Measurements from ENCODE around the gene BTAF1.
A peak's percentile ranks its signal among the peaks of the same experiment; 100 is the strongest.
"Not testable (repeated sequence)": the region's sequence is repeated elsewhere in the genome, so short reads cannot be mapped to it uniquely, and the experiment has no call there.

Gene BTAF1

DNA sequence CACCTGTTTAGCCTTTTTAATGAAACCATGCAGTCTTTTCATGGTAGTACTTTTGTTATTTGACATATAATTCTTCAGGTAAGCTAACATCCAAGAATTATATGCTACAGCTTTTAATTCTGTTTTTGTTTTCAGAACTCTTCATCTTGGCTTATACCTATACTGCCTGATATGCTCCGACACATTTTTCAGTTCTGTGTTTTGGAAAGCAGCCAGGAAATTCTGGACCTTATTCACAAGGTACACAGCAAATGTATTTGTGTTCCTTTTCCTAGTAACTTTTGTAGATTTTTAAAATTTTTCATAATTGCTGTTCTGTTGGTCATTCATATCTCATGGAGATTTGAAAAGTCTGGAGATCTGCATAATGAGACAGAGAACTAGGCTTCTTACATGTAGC, 56.7 kb downstream of the BTAF1 start:
- DNase-seq: no peak

DNA sequence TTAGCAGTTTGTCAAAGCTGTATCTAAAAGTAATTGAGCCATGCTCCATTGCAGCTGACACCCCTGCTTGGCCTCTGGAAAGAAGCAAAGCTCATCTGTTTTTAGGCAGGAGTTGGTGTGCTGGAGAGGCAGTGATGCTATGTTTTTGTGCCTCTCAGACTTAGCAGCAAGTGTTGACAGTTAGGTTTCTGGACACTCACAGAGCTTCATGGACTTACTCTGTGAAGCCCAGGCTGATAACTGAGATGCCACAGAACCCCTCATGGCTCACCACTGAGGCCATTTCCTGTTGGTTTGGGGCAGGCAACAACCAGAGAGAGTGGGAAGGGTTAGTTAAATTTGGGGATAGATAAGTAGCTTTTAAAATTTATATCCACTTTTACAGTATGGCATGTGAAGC, 59.8 kb downstream of the BTAF1 start:
- no peak for DNase-seq

DNA sequence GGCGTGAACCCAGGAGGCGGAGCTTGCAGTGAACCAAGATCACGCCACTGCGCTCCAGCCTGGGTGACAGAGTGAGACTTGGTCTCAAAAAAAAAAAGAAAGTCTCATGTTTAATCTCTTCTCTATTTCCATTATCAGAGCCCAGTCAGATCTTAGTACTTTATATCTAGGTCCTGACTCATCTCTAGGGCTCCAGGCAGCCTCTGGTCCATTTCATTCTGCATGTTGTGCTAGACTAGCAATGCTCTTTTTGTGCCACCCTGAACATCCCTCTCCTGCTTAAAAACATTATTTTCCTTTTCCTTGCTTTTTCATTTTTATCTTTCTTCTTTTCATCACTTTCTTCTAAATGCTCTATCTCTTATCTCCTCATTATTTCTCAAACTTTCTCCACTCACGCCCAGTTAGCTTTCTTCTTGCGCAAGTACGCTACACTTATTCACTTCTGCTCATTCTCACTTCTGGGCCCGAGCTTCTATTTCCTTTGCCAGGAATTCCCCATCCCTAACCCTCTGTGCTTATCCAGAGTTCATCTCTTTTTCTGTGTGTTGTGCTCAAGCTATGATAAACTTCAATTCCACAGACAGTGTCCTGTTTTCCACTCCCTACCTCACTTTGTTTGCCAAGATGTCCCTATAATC, 63.9 kb downstream of the BTAF1 start:
- no peak for DNase-seq

DNA sequence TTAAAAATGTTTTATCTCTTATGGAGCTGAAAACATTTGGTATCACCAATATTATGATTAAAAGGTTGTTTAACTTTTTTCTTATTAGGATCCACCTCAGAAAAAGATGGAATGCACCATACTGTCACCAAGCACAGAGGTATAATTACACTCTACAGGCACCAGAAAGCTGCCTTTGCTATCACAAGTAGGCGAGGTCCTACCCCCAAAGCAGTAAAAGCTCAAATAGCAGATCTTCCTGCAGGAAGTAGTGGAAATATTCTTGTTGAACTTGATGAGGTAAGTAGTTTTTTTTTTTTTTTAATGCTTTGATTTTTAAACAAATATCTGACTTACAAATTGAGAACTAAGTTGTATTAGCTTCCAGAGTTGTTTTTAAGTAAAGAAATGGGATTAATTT, 68.5 kb downstream of the BTAF1 start:
- no peak for DNase-seq

DNA sequence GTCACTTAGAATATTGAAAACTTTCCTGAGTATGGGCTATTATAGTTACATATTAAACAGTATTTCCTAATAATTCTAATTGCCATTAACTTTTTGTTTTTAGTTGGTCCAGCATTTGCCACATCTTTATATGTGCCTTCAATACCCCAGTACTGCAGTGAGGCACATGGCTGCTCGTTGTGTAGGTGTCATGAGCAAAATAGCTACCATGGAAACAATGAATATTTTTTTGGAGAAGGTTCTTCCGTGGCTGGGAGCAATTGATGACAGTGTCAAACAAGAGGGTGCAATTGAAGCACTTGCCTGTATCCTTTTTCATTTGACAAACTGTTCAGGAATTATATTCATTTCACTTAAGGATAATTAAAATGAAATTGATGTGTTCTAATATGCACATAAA, 72.7 kb downstream of the BTAF1 start:
- DNase-seq: no peak

DNA sequence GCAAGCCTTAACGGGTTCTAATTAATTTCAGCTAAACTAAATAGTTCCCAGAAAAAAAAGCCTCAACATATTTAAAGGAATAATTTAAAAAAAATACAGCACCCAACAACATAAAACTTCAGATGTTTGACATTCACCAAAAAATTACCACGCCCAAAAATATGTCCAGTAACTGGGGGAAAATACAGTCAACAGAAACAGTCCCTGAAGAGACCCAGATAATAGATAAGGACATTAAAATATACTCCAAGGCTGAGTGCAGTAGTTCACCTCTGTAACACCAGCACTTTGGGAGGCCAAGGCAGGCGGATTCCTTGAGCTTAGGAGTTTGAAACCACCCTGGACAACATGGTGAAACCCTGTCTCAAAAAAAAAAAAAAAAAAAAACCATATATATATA, 78.0 kb downstream of the BTAF1 start:
- DNase-seq: no peak

DNA sequence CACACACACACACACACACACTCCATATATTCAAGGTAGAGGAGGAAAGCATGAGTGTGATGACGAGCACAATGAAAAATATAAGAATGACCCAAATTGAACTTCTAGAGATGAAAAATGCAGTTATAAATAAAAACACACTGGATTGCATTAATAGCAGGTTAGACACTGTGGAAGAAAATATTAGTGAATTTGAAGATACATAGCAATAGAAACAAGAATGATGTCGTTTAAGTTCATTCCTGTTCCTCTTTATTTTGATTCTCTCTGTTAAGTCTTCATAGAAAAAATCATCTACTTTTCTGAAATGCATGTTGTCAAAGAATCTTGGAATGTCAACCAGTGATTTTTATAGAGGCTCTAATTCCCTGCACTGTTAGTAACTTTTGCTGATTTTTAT, 78.4 kb downstream of the BTAF1 start:
- no peak for DNase-seq

DNA sequence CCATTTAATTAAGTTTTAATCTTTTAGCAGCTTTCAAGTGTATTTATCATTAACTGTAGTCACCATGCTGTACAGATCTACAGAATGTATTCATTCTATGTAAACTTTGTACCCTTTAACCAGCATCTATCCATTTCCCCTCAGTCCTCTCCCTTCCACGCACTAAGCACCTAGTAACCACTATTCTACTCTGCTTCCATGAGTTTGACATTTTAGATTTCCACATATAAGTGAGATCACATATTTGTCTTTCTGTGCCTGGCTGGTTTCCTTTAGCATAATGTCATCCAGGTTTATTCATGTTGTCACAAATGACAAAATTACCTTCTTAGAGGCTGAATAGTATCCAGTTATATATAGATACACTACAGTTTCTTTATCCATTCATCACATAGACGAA, 79.7 kb downstream of the BTAF1 start:
- DNase-seq: no peak

DNA sequence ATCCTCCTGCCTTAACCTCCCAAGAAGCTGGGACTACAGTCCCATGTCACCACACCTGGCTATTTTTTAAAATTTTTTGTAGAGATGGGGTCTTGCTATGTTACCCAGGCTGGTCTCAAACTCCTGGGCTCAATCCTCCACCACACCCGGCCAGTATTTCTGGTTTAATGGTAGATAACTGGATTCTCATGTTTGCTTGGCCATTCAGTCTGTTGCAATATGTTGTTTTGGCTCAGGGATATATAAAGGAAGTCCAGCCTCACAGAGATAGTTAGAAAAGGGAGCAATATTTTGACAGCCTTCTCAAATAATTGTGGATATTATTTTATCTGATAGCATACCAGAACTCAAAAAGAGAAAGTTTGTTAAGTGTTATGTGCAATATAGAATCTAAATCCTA, 82.4 kb downstream of the BTAF1 start:
- DNase-seq: no peak

DNA sequence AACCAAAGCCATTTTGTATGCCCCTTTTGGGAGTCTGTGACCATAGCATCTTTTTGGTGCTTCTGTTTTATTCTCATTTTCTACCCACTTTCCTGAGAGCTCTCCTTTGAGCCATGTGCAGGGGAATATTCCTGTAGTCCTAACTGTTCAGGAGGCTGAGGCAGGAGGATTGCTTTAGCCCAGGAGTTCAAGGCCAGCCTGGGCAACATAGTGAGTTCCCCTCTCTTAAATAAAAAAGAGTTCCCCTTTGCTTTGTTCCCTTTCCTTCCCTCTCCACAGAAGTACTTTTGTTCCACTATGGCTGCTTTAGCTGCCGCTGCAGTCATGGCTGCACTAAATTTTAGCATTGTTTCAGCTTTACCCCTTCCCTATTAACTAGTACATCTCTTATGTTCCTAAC, 85.9 kb downstream of the BTAF1 start:
- DNase-seq: no peak

DNA sequence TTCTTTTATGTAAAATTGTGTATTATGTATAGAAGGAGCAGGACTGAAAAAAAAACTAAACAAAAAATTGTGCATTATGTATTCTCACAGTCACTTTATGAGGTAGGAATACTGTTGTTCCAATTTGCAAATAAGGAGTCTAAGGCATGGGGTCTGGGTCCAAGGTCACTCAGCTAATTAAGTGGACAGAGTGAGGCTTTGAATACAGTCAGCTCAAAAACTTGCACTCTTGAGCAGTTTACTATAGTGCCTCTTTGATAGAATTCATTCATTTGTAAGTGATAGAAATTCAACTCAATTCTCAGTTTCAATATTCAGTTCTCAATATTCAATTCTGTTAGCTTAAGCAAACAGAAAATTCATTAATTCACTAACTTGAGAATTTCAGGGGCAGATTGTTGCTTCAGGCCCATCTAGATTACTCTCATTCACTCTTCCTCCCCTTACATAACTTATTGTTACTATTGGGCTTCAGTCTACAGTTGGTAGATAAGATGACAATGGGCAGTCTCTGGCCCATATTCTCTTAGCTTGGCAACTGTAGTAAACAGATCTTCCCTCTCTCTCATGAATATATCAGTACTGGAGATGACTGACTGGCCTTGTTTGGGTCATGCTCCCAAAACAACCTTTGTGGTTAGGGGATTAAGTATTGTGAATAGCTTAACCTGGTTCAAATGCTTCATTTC, 86.6 kb downstream of the BTAF1 start:
- no peak for DNase-seq

DNA sequence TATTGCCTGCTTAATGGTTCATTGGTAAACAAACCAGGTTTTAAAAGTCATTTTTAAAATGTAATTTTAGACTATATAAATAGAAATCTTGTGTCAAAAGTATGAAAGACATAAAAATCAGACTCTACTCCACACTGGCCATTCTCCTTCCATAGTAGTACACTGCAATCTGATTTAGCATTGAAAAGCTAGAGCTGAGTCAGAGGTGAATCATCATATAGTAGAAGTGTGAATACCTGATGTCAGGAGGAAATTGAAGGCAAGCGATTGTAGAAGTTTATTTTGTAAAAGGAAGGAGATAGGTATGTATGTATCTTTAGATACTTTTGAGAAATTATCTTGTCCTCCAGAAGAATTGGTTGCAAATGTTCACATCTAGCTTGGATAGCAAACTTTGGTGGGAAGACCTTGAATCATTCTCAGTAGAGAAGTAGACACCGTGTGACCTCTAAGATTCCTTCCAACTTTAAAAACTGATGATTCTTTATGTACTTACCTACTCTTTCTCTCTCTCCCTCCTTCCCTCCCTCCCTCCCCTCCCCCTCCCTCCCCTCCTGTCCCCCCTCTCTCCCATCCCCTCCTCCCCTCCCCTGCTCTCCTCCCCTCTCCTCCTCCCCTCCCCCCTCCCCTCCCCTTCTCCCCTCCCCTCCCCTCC, 88.1 kb downstream of the BTAF1 start:
- DNase-seq: no peak

DNA sequence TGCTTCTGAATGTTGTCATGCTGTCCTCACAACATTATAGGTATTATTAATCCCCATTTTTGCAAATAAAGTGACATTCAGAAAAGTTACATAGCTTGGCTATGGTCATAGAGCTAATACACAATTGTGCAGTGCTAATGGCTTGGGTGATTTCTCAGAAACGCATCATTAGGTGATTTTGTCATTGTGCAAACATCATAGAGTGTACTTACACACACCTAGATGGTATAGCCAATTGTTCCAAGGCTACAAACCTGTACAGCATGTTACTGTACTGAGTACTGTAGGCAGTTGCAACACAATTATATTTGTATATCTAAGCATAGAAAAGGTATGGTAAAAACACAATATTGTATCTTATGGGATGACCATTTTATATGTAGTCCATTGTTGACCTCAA, 91.0 kb downstream of the BTAF1 start:
- DNase-seq: peak; percentile 45

DNA sequence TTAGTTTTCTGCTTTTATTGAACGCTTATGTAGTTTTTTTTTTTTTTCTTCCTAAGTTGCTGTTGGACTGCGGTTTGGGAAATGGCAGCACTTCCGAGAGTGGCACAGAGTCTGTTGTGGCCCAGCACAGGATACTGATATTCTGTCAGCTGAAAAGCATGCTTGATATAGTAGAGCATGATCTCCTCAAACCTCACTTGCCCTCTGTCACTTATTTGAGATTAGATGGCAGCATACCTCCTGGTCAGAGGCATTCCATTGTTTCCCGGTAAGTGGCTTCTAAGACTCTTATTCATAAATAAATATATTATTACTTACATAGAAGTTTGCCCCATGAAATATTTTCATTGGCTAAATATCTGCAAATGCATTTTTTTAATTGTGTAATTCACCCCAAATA, 101.1 kb downstream of the BTAF1 start:
- no peak for DNase-seq

DNA sequence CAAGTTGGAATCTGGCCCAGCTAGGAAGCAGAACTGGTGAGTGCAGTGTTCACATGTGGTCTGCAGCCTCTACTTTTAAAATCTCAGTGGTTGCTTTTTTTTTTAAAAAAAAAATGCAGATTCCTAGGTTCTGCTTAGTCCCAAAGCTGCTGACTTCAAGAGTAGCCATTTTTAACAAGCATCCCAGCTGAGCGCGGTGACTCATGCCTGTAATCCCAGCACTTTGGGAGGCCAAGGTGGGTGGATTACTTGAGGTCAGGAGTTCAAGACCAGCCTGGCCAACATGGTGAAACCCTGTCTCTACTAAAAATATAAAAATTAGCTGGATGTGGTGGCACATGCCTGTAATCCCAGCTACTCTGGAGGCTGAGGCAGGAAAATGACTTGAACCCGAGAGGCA, 101.8 kb downstream of the BTAF1 start:
- DNase-seq: not testable (repeated sequence)

DNA sequence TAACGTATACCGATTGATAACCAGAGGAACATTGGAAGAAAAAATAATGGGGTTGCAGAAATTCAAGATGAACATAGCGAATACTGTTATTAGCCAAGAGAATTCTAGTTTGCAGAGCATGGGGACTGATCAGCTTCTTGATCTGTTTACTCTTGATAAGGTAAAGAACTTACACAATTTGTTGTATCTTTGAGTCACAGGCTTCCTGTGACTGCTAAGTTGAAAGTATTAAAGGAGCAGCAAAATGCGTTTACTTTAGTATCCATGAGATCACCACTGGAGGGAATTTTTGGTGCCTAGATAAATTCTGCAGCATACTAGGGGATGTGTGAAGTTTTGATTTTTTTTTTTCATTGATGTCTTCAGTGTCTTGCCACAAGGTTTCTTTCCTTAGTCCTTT, 103.6 kb downstream of the BTAF1 start:
- no peak for DNase-seq

DNA sequence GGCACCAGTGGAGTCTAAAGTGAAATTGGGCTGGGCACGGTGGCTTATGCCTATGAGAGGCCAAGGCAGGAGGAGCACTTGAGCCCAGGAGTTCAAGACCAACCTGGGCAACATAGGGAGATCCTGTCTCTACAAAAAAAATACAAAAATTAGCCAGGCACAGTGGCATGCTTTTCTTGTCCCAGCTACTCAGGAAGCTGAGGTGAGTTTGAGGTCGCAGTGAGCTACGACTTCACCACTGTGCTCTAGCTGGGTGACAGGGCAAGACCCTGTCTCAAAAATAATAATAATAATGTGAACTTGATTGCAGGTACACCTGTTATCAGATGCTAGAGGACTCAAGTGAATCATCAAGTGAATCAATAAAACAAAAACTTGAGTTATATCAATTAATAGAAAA, 108.0 kb downstream of the BTAF1 start:
- DNase-seq: no peak

DNA sequence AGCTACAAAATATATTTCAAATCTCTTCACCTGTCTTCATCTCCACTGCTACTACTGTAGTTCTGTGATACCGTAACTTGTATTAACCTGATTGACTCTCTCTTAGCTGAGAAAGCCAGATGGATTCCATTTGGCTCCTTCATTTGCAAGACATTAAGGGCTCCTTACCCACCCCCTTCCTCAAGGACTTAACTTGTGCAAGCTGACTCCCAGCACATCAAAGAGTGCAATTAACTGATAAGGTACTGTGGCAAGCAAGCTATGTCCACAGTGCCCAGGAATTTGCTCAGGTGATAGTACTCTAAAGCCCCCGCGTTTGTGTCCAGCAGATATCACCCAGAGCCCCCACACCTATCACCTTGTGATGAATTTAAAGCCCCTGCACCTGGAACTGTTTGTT, 109.5 kb downstream of the BTAF1 start:
- DNase-seq: not testable (repeated sequence)

DNA sequence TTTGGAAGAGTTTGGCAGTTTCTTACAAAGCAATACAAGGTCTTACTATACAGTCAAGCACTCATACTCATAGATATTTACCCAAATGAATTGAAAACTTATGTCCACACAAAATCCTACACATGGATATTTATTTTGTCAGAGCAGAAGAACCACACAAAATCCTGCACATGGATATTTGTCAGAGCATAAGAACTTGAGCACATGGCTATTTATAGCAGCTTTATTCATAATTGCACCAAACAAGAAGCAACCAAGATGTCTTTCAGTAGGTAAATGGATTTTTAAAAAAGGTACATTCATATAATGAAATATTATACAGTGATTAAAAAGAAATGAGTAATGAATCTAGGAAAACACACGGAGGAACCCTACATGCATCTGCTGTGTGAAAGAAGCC, 115.4 kb downstream of the BTAF1 start:
- DNase-seq: no peak

DNA sequence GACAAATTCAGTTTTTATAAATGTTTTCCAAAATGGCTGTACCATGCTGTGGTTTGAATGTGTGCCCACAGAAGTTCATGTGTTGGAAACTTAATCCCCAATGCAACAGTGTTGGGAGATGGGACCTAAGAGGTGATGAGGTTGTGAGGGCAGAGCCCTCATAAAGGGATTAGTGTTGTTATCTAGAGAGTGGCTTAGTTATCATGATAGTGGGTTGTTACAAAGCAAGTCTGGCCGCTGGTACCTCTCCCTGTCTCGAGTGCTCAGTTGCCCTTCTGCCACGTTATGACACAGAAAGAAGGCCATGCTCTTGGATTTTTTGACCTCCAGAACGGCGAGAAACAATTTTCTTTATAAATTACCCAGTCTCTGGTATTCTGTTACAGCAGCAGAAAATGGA, 119.0 kb downstream of the BTAF1 start:
- no peak for DNase-seq

DNA sequence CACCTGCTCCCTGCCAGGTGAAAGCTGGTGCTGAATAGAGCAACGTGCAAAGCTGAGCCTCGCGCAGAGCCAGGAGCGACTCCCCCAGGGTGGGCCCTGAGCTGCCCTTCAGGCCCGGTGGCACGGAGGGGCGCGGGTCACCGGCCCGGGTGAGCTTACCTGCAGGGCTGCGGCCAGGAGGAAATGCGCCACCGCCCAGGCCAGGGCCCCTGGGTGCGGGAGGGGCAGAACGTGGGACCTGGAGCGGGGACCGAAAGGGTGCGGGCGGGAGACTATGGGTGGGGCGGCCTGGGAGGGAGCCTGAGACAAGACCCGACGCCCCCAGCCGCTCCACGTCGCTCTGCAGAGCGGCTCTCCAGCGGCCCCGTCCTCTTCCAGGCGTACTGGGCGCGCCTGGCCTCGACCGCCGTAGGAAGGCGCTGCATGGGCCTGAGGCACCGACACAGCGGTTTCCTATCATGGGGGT, 122.1 kb downstream of the BTAF1 start:
- DNase-seq: no peak

DNA sequence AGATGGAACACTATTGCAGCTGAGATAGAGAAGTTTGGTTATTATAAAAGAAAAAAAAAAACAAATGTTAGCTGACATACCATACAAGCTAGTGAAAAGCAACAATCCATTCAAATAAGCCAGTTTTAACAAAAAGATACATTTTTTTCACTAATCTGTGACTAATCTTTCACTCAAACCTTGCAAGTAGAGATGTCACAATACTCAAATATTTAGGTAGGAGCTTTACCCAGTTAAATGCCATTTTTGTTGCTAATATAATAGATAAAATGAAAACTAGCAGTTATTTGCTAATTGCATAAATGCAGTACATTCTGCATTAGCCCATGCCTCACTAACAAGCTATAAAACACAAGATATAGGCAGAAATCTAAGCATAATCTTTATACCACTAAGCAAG, 123.6 kb downstream of the BTAF1 start:
- no peak for DNase-seq

DNA sequence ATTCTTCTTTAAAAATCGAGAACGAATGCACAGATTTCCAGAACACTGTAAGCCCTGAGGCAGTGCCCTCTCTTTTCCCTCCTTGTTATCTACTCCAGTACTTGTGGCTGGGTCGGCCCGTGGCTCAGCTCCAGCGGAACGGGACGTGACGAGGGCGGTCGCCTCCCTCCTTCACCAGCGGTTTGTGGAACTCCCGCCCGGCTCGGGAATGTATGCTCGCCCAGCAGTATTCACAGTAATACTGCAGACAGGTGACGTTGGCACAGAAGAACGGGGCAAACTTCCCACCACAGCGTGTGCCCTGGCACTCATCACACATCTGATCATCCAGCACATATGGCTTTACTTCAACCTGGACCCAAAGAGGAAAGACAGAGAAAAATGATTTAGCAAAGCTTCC, 128.5 kb downstream of the BTAF1 start:
- no peak for DNase-seq

DNA sequence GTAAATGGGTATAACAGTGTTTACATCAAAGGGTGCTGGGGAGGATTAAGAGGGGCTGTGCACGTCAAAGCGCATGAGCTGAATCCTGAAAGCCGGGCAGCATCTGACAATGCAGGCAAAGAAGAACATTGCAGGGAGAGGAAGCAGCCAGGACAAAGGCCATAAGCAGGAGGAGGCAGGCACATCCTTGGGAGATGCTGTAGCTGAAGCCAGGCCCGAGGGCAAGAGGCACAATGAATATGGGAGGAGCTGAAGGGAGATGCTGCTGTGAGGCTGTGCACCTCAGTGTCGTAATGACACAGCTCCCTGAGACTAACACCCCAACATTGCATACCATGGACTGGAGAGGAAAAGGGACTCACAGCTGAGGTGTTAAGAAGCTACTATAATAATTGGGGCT, 129.2 kb downstream of the BTAF1 start:
- DNase-seq: no peak

DNA sequence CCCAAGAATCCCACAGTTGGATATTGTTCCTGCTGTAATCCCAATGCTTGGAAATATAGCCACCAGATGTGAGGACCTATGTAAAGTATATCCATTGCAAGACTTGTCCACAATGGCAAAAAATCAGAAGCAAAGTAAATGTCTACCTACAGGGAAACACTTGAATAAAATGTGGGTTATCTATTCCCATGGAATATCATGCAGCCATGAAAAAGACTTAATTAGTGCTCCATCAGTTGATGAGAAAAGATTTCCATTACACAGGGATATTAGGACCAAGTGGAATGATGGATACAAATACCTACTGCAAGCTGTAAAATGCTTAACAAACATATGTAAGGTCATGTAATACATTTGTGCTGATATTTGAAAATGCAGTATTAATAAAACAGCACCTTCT, 131.2 kb downstream of the BTAF1 start:
- DNase-seq: no peak

Measured in NCI-H146 (cell line).